Esophagus muscularis mucosa (tissue), 4 donors: ENCODE data around the gene ARHGAP11A.

Source experiments
- EP300 ChIP-seq: sonication (generic); formaldehyde crosslinking; IDR thresholded peaks from one replicate; pipeline ENCODE4 v1.6.1; 2017; ENCODE audit warnings: antibody characterized with exemption
- POLR2A ChIP-seq: fragments of 450-650 bp; IDR thresholded peaks from one replicate; pipeline ENCODE4 v1.6.1; 2017; ENCODE audit warnings: antibody characterized with exemption, moderate library complexity, mild to moderate bottlenecking, low read depth
- POLR2AphosphoS5 ChIP-seq, 2 donors: sonication (generic); formaldehyde crosslinking; IDR thresholded peaks; one replicate each; pipeline ENCODE4 v1.6.1; 2017; ENCODE audit warnings: antibody characterized with exemption in 2 of 2
- TF ChIP-seq, protein P1 (sequence below), 3 experiments: fragments of 200-600 bp in 2 of 3; fragments of 450-650 bp in 1 of 3; sonication (generic) in 2 of 3; IDR thresholded peaks; one replicate each; pipeline ENCODE4 v1.5.1; 2017 to 2019; ENCODE audit warnings: antibody characterized with exemption in 3 of 3, mild to moderate bottlenecking in 2 of 3, moderate library complexity in 1 of 3

DNA sequence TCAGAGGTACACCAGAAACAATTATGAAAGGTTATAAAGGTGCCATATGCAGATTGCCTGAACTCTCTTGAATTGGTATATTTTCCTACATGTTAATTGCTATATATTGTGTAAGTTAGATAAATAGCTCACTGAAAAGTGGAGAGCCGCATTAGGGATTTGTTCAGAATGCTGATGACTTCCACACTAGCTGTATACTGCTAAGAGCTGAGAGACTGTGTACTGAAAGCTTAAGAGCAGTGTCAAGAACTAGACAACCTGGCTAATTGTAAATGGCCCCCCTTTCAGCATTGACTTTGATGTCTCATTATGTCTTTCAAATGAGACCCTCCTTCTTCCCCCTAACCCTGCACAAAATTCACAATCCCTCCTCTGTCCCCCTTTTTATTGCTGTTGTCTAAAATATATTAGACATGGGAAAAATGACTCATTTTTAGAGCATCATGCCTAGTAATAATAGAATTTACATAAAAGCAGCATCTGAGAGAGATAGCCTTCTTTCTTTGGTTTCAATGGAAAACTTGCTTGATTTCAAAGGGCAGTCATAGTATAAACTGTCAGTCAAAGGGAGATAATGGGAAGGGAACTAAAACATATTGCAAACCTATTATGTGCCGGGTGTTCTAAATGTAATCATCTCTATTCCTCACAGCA is 67.8 kb downstream of the ARHGAP11A start:
- TF ChIP-seq, protein P1, sequence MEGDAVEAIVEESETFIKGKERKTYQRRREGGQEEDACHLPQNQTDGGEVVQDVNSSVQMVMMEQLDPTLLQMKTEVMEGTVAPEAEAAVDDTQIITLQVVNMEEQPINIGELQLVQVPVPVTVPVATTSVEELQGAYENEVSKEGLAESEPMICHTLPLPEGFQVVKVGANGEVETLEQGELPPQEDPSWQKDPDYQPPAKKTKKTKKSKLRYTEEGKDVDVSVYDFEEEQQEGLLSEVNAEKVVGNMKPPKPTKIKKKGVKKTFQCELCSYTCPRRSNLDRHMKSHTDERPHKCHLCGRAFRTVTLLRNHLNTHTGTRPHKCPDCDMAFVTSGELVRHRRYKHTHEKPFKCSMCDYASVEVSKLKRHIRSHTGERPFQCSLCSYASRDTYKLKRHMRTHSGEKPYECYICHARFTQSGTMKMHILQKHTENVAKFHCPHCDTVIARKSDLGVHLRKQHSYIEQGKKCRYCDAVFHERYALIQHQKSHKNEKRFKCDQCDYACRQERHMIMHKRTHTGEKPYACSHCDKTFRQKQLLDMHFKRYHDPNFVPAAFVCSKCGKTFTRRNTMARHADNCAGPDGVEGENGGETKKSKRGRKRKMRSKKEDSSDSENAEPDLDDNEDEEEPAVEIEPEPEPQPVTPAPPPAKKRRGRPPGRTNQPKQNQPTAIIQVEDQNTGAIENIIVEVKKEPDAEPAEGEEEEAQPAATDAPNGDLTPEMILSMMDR (IDR thresholded peaks at IDR 0.05), result no peak
- TF ChIP-seq POLR2AphosphoS5 (IDR thresholded peaks at IDR 0.05), result no peak
- no peak for TF ChIP-seq POLR2A
- no peak for TF ChIP-seq EP300
